ENCODE data around the gene ZMIZ1. TPM values are rescaled to one million over a fixed set of nuclear protein-coding genes. Genes with fewer than 3 reads are reported as not detected.

ZMIZ1 gene
- polyA plus RNA-seq, 5 donors: 53.2 to 82.1 (median 76.1) TPM

DNA sequence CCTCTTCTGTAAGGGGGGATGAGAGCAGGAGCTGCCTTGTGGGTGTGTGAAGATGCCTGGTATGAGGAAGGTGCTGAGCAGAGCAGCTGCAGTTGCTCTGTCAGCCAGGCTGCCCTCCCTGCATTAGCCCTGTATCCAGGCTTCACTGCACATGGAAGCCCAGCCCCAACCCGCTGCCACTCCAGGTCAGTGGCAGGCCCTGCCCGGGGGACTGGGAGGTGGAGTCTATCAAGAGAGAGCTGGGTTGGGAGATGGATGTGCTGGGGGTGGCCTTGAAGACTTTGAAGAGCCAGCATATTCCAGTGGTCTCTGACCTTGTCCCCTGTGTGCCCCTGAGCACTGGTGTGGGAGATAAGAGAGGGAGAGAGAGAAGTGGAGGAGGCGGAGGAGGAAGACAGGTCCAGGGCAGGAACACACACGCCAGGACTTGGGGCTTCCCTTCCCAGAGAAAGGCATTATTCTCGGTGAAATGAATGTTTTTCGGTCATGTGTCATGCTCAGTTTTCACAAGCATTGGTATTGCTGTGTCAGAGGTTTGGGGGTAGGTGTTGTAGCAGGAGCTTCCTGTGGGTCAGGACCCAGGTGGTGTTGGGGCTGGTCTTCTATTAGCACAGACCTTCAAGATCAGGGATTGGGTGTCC, 281.1 kb downstream of the ZMIZ1 start:
- no peak for DNase-seq

DNA sequence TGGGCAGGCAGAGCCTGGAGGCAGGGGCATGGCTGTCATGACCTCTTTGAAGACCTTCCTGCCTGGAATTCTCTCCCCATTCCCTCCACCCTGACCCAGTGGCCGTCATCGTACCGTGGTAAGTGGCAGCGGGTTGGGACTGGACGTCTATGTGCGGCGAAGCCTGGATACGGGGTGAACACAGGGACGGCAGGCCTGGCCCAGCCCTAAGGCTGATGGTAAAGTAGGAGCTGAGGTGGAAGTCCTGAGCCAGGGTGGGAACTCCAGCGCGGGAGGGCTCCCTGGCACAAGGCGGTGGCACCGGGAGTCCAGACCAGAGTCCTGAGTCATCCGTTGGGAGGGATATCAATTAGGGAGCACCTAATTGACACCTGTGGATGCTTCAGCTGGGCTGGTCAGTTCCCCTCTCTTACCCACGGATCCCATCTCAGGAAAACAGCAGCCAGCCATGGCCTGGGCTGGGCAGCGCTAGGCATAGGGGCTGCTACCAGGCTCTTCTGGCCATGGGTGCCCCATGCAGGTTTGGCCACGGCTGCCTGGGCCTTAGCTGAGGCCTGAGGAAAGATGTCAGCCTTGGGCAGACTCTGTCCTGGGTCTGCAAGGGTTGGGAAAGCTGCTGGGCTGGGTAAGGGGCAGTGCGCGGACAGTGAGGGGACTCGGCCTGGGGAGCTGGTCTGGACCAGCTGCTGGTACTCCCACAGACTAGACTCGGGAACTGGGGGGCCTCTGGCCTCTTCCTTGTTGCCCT, 281.8 kb downstream of the ZMIZ1 start:
- DNase-seq: no peak

DNA sequence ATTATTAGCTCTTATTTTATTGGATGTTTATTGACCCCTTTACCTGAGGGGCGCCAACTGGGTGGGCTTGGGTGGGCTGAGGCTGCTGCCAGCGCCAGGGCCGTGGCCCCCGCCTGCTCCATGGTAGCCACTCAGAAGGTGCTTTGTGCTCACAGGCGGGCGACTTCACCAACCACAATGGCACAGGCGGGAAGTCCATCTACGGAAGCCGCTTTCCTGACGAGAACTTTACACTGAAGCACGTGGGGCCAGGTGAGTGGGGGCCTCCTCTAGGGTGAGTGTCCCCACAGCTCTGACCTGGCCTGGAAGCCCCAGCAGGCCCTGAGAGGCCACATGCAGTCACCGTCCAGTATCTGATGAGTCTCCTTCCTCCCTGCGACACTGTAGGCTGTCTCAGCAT, 282.6 kb downstream of the ZMIZ1 start:
- DNase-seq: no peak

DNA sequence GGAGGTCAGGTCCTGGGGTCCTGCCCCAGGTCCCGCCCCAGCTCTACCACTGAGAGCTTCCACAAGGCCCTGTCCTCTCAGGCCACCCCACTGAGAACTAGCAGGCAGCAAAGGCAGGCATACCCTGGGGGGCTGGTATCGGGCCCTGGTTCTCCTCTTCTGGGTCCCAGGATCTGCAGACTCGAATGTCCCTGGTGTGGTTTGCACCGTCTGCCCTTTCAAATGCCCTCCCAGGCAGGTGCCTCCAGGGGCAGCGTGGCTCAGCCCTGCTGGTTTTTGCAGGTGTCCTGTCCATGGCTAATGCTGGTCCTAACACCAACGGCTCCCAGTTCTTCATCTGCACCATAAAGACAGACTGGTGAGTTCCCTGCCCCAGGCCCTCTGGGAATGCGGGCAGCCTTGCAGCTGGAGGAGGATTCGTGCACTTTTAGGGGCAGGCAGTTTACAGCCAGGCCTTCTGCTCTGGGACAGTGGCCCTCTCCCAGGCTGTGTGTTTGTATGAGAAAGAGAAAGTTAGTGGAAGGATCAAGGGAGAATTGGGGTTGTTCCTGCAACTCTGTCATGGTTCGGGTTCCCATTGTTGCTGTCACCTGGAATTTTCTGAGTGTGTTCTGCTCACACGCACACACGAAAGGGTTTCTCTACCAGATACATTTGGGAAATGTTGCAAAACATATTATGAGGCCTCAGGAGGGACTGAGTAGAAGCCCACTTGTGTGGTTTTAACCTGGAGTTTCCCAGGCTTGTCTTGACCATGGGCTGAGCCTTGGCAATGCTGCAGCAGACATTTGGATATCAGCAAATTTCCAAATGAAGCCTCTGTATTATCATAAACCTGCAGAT, 283.5 kb downstream of the ZMIZ1 start:
- DNase-seq: no peak

DNA sequence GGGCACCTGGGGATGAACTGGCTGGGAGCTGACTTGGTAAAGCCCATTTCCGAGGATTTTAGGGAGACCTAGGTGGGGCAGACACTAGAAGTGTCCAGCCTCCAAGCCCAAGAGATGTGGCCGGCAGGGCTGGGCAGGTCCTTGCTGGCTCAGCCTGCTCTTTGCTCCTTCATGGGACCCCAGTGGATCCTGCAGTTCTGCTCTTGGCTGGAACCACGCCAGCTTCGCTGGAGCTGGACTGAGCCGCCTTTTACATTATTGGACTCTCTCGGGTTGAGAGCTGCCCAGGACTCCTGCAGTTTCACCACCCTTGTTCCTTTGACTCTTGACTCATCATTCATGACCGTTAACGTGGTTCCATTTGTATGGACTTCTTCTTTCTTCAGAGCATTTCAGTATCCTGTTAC, 284.2 kb downstream of the ZMIZ1 start:
- DNase-seq: no peak

DNA sequence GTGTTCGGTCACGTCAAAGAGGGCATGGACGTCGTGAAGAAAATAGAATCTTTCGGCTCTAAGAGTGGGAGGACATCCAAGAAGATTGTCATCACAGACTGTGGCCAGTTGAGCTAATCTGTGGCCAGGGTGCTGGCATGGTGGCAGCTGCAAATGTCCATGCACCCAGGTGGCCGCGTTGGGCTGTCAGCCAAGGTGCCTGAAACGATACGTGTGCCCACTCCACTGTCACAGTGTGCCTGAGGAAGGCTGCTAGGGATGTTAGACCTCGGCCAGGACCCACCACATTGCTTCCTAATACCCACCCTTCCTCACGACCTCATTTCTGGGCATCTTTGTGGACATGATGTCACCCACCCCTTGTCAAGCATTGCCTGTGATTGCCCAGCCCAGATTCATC, 285.0 kb downstream of the ZMIZ1 start:
- no peak for DNase-seq

DNA sequence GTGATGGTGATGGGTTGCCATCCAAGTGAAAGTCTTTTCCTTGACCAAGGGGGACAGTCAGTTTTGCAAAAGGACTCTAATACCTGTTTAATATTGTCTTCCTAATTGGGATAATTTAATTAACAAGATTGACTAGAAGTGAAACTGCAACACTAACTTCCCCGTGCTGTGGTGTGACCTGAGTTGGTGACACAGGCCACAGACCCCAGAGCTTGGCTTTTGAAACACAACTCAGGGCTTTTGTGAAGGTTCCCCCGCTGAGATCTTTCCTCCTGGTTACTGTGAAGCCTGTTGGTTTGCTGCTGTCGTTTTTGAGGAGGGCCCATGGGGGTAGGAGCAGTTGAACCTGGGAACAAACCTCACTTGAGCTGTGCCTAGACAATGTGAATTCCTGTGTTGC, 285.4 kb downstream of the ZMIZ1 start:
- DNase-seq: no peak

DNA sequence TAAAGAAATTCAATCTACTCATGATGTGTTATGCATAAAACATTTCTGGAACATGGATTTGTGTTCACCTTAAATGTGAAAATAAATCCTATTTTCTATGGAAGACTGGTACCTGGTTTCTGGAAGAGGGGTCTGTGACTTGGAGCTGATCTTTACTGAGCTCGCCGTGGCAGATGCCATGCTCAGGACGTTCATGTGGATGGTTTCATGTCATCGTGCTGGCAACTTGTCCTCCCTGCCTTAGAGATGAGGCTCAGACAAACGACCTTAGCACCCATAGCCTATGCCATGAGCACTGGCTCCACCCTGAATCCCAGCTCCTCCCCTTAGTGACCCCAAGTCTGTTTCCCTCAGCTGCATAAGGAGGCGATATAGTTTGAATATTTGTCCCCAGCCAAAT, 285.8 kb downstream of the ZMIZ1 start:
- no peak for DNase-seq

DNA sequence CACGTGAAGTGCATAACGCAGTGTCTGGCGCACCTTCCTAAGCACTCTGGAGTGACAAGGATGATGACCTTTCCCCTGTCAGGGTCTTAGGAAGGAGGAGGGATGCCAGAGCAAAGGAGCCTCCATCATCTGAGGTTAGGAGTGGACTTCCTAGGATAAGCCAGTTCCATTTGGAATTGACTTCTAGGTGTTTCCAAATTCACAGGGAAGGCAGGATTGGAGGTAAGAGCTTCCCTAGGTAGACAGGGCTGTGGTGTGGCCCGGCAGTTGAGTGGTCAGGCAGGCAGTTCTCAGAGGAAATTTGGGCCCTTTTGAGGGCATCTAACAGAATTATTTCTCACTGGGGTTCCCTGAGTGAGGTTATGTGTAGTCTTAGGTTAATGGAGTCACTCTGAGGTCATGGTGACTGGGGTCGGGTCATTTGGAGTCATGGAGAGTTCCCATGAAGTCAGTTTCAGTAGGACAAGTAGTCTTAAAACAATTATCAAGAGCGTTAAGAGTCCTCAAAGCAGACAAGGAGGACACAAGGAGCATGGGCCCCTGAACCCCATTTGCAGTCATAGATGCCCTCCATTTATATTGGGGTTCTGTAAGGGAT, 286.8 kb downstream of the ZMIZ1 start:
- no peak for DNase-seq

DNA sequence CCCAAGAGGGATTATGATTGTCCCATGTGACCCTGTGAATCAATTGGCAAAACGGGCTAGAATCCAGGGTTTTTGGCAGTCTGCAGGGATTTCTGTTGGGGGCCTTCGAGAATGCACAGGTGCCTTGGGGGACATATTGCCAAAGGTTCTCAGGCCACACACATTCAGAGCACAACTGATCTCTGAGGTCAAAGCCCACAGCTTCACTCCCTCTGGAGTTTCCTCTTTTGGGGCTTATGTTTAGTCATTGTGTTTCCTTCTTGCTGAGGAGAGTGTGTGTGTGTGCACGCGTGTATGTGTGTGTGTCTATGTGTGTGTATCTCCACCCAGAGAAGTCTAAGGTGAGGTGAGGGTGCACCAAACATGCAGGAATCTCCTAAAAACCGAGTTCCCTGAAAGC, 287.3 kb downstream of the ZMIZ1 start:
- no peak for DNase-seq

DNA sequence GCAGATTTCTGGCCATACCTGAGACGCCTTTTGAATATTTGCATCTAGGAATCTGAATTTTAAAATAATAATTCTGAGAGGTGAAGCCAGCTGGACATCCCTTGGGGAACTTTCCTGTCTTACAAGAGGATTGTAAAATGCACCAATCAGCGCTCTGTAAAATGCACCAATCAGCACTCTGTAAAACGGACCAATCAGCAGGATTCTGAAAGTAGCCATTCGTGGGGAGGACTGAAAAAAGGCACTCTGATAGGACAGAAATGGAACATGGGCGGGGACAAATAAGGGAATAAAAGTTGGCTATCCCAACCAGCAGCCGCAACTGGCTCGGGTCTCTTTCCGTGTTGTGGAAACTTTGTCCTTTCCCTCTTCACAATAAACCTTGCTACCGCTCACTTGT, 288.4 kb downstream of the ZMIZ1 start:
- no peak for DNase-seq

DNA sequence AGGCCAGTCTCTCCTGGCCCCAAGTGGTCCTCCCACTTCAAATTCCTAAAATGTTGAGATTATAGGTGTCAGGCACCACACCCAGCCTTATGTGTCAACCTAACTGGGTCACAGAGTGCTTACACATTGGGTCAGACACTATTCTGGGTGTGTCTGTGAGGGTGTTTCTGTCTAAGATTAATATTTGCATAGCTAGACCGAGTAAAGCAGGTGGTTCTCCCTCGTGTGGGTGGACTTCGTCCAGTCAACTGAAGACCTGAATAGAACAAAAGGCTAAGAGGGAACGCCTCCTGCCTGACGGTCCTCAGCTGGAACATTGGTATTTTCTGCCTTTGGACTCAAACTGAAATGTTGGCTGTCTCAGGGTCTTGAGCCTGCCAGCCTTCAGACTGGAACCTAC, 290.0 kb downstream of the ZMIZ1 start:
- DNase-seq: no peak

DNA sequence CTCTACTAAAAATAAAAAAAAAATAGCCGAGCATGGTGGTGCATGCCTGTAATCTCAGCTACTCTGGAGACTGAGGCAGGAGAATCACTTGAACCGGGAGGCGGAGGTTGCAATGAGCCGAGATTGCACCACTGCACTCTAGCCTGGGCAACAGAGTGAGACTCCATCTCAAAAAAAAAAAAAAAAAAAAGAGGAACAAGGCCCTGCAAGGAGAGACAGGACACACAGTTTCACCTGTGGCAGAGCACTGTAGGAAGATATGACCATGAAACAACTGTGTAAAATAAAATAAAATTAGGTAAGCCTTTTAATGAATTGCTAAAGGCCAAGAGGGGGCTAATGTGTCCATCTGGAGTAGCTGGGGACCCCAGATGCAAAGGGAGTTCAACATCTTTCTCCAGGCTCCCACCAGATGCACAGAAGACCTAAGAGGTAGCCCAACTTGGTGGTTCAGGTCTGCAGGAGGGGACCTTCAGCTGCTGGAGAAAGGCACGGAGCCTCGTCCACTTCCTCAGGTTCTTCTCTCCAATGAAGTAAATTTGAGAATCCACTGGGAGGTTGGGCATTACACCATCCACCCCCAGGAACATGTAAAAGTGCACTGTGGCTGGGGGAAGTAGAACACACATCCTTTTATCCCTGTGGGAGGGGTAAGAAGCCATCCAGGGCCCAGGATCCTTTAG, 291.2 kb downstream of the ZMIZ1 start:
- no peak for DNase-seq

DNA sequence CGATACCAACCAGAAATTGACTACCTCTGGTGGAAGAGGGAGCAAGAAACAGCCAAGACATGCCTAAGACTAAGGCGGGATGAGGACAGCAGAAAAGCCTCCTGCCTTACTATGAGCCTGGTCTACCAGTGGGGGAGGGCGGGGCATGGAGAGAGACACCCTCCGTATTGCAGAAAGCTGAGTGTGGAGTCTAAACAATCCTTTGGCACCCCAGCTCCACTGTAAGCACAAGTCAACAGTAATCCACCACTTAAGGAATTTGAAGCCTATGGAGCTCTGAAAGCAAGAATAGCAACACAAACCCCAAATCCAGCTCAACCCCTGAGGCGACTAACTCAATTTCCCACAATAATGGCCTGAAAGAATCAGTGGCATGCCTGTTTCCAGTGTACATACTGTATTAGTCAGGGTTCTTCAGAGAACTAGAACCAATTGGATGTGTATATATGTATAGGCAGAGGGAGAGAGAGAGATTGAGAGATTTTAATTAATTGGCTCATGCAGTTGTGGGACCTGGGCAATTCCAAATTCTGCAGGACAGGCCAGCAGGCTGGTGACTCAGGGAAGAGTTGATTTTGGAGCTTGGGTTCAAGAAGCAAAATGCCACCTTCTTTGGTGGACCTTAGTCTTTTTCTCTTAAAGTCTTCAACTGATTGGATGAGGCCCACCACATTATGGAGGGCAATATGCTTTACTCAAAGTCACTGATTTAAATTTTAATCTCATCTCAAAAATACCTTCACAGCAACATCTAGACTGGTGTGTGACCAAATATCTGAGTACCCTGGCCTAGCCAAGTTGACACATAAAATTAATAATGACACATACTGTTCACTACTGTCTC, 292.0 kb downstream of the ZMIZ1 start:
- no peak for DNase-seq

DNA sequence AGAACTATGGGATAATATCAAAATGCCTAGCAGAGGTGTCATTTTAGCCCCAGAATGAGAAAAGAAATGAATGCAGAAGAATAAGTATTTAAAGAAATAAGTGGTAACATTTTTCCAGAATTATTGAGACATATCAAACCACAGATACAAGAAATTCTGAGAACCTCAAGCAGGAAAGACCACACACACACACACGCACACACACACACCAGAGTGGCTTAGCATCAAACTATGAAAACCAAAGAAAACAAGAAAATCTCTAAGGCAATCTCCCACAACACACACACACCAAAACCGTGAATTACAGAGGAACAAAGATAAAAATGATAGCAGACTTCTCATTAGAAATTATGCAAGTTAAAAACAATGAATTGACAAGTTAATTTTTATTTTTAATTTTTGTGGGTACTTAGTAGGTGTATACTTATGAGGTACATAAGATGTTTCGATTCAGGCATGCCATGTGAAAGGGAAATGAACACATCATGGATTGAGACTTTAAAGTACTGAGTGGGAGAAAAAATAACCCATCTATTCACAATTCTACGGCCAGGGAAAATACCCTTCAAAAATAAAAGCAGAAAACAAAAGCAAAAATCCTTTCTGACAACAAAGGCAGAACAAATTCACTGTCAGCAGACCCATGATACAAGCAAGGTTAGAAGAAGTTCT, 293.1 kb downstream of the ZMIZ1 start:
- no peak for DNase-seq

Measured in right lung (tissue), 5 donors.